AG04449 (cell line): Measurements from ENCODE around the gene STK32B.

ENCODE experiments used
- CTCF ChIA-PET: fragments of 350-600 bp; formaldehyde crosslinking; extraction: SDS; loops from one replicate; lab custom pipeline; 2021; ENCODE audit warnings: antibody characterized with exemption; lab: Yijun Ruan, JAX
- POLR2A ChIA-PET: fragments of 400-600, 350-600 bp; formaldehyde crosslinking; extraction: SDS; loops from one replicate; lab custom pipeline; 2020; ENCODE audit warnings: antibody characterized with exemption, inconsistent platforms; lab: Yijun Ruan, JAX
- DNase-seq: peaks from one replicate; pipeline ENCODE4 v3.0.0-alpha.2; 2010; ENCODE audit warnings: low read depth, low spot score
- H3K4me3 ChIP-seq: 2 replicates; pipeline ENCODE4 v1.5.1; 2011; ENCODE audit warnings: low read depth, mild to moderate bottlenecking, control low read depth, low read length
- CTCF ChIP-seq: IDR thresholded peaks from one replicate; pipeline ENCODE4 v1.5.1; 2011; ENCODE audit warnings: mild to moderate bottlenecking, moderate library complexity, low read length, control low read depth, inconsistent platforms; ENCODE audit not compliant: insufficient read depth; ENCODE audit errors: missing control alignments

STK32B gene

GRCh38 chr4:5256421-5256820 lies 205.1 kb downstream of the STK32B start:
- no peak overlapping the region for H3K4me3 ChIP-seq
- DNase-seq, result no peak
- POLR2A ChIA-PET, result no interaction called here
- CTCF ChIA-PET, result interaction anchor here (1.5 kb wide), 1 partner anchor 20 kb away, joined by 3 read pairs; no protein-coding TSS in a partner anchor
- no peak for TF ChIP-seq CTCF

GRCh38 chr4:5257086-5257485 lies 205.8 kb downstream of the STK32B start:
- no peak overlapping the region for H3K4me3 ChIP-seq
- CTCF ChIA-PET, result no interaction called here
- DNase-seq, result no peak
- POLR2A ChIA-PET, result no interaction called here
- TF ChIP-seq CTCF, result no peak

- ChIA-PET CTCF (no interaction called here), POLR2A (no interaction called here)
- TF ChIP-seq CTCF, result no peak
- DNase-seq, result no peak
- H3K4me3 ChIP-seq, result no peak overlapping the region
Observed at GRCh38 chr4:5259471-5259870, 208.2 kb downstream of the STK32B start.

GRCh38 chr4:5260121-5260520 lies 208.8 kb downstream of the STK32B start:
- DNase-seq, result no peak
- POLR2A ChIA-PET, result no interaction called here
- CTCF ChIA-PET, result no interaction called here
- H3K4me3 ChIP-seq, result no peak overlapping the region
- TF ChIP-seq CTCF, result no peak

- ChIA-PET POLR2A (no interaction called here), CTCF (no interaction called here)
- no peak for TF ChIP-seq CTCF
- H3K4me3 ChIP-seq, result no peak overlapping the region
- DNase-seq, result no peak
Observed at GRCh38 chr4:5261866-5262265, 210.6 kb downstream of the STK32B start.

GRCh38 chr4:5266991-5267390 lies 215.7 kb downstream of the STK32B start:
- no peak overlapping the region for H3K4me3 ChIP-seq
- ChIA-PET POLR2A (no interaction called here), CTCF (no interaction called here)
- no peak for TF ChIP-seq CTCF
- no peak for DNase-seq

GRCh38 chr4:5267408-5267807 lies 216.1 kb downstream of the STK32B start:
- no peak for DNase-seq
- H3K4me3 ChIP-seq, result no peak overlapping the region
- ChIA-PET POLR2A (no interaction called here), CTCF (no interaction called here)
- no peak for TF ChIP-seq CTCF
